GM12864 (cell line): ENCODE measurements around the gene ALS2CL.
A peak's percentile ranks its signal among the peaks of the same experiment; 100 is the strongest.

Source experiments
- DNase-seq: peaks from one replicate; pipeline ENCODE4 v3.0.0-alpha.2; 2011; ENCODE audit warnings: low read depth
- H3K4me3 ChIP-seq: 2 replicates; pipeline ENCODE4 v1.5.1; 2011; ENCODE audit warnings: mild to moderate bottlenecking, low read depth, low read length, control low read depth
- TF ChIP-seq, protein P1 (sequence below): IDR thresholded peaks from 2 replicates; pipeline ENCODE4 v1.5.1; 2011; ENCODE audit warnings: low read depth, mild to moderate bottlenecking, moderate library complexity, low read length, control low read depth, inconsistent platforms; ENCODE audit errors: missing control alignments

The ALS2CL gene

DNA sequence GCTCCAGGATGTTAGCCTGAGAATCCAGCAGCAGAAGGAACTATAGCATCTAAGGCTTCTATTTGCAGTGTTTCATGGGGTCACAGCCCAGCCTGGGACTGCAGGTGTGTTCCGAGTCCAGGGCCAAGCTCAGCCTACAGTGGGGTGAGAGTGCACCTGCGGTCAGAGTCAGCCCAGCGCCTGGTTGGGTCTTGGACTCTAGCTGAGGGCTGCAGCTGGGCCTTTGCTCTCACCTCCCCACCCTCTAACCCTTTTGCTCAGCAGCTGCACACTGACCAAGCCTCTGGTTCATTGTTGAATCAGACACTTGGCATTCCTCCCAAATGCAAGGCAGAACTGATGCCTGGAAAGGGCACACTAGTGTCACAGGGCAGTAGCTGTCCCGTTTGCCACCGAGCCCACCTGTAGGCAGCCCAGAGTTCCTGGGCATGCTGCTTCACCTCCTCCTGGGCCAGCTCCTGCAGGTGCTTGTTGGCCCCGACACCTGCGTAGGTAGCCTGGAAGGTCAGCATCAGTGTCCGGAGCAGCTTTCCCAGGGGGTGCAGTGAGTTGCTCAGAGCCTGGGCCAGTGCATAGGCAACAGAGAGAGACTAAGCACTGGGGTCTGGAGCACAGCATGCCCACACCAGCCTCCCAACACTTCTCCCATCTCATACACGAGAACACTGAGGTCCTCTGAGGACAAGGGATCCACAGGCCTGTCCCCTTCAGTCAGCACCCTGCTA, 17.5 kb downstream of the ALS2CL start:
- TF ChIP-seq, protein P1, sequence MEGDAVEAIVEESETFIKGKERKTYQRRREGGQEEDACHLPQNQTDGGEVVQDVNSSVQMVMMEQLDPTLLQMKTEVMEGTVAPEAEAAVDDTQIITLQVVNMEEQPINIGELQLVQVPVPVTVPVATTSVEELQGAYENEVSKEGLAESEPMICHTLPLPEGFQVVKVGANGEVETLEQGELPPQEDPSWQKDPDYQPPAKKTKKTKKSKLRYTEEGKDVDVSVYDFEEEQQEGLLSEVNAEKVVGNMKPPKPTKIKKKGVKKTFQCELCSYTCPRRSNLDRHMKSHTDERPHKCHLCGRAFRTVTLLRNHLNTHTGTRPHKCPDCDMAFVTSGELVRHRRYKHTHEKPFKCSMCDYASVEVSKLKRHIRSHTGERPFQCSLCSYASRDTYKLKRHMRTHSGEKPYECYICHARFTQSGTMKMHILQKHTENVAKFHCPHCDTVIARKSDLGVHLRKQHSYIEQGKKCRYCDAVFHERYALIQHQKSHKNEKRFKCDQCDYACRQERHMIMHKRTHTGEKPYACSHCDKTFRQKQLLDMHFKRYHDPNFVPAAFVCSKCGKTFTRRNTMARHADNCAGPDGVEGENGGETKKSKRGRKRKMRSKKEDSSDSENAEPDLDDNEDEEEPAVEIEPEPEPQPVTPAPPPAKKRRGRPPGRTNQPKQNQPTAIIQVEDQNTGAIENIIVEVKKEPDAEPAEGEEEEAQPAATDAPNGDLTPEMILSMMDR, result no peak
- DNase-seq, result no peak
- H3K4me3 ChIP-seq, result no peak overlapping the region

DNA sequence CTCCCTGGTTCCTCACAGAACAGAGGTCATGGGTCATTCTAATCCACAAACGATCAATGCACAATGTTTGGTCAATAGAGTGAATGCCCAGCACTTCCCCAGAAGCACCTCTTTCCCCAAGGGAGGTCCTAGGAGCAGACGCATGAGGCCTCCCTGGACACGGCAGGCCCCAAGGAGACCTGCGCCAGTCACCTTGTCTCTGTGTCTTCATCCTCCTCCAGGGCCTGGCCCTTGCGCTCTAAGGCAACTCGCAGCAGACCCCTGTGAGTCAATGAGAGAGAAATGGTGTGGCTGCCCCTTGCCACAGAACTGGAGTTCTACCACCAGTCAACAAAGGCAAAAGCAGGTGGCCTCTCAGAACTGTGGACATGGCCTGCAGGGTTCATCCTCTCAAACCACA, 18.1 kb downstream of the ALS2CL start:
- no peak overlapping the region for H3K4me3 ChIP-seq
- DNase-seq, result no peak
- TF ChIP-seq, protein P1, result no peak

DNA sequence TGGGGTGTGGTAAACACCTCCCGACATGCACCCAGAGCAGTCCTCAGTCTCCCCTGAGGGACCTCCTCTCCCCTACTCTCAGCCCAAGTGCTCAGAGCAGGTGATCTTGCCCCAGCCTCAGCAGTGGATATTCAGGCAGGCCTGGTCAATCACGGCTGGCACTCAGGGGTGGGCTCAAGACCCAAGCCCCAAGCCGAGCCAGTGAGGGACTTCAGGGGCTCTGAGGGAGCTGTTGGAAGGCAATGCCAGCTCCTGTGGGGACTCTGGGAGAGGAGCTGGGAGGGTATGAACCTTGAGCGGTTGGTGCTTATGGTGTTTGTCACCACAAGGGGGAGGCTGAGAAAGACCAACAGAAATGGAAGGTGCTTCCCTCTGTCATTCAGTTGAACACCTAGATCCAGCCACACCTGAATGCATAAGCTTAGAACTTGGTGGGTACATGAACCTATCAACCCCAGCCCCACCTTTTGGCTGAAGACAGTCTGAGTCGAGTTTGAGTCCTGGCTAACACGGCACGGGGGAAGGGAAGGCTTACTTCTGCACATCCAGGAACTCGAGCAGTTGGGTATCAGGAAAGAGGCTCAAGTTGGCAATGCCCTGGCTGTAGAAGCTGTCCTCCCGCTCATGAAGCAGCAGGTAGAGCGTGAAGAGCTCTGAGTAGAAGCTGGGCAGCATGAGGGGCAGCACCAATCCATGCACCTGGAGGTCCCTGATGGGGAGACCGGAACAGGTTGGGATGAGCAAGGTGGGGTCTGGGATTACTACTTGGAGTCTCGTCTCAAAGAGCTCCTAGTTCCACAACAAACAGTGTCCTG, 19.2 kb downstream of the ALS2CL start:
- H3K4me3 ChIP-seq, result no peak overlapping the region
- TF ChIP-seq, protein P1, result peak; percentile 57
- no peak for DNase-seq

DNA sequence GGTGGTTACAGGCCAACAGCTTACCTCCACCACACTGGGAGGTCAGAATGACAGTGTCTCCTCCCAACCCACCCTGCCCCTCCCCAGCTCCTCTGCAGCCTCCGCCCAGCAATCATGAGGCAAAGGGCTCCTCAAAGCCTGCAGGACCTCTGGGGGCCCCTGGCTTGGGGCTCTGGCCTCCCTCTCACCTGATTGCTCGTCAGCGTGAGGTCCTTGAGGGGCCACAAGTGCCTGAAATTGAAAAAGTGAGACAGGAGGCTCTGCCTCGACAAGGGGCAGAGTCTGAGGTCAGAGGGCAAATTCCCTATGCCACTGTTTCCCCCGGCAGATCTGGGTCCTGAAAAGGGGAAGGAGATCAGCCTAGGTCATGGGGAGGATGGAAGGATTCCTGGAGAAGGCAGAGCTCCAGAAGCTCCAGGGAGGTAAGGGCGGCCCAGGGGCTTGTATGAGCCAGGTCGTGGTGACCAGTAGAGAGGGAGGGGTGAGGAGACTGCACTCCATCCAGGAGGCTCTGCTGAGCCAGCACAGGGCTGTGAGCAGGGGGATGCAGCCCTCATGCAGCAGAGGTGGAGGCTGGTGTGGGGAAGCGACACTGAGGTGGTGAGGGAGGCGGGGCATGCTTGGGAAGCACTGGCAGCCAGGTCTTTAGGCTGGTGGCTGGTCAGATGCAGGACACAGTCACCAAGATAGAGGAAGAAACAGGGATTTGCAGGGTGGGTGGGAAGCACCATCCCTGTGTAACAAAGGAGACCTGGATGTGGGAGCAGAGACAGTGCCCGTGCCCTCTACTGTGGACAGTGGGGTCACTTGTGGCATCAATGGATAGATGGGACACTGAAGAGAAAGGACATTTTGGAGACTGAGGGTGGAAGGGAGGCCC, 20.1 kb downstream of the ALS2CL start:
- TF ChIP-seq, protein P1, result no peak
- no peak for DNase-seq
- H3K4me3 ChIP-seq, result no peak overlapping the region

DNA sequence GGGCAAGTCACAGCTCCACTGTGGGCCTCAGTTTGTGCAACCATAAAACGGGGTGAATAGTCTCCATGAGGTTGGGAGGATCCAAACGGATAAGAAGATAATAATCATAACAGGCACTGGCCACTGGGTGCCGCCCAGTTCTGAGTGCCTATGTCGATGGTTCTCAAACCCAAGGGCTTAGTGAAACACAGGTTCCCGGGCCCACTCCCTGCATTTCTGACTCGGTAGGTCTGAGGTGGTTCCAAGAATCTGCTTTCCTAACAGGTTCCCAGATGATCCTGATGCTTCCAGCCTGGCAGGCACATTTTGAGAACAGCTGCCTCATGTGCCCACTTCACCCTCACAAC, 21.2 kb downstream of the ALS2CL start:
- H3K4me3 ChIP-seq, result no peak overlapping the region
- DNase-seq, result no peak
- TF ChIP-seq, protein P1, result no peak

DNA sequence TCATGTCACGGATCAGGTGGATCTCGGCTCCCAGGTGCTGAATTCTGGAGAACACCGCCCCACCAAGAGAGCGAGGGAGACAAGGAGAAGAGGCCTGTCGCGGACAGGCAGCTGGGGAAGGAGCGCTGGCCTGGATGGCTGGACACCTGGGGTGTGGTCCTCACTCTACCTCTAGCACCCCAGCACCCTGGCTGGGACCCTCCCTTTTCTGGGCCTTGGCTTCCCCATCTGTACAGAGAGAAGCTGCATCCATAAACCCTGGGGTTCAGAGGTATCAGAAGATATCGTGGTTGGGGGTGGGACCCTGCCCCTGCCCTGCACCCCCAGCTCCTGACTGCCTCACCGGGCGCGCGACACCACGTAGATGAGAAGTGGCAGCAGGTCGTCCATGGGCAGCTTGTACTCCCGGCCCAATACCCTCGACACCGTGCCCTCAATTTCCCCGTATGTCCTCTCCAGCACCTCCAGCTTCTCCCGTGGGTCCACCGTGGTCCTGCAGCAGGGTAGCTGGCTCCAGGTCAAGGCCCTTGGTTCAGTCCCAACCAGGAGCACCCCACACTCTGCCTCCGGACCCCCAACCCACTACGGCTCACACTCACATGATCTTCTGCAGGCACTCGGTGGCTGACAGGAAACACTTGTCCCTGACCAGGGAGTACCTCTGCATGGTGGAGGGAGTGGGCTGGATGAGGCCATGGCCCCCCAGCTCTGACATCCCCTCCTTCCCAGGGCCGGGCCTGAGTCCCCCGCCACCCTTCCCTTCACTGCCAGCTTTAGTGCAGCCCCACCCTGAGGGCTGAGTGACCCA, 21.7 kb downstream of the ALS2CL start:
- TF ChIP-seq, protein P1, result no peak
- H3K4me3 ChIP-seq, result no peak overlapping the region
- no peak for DNase-seq
